Panc1 (cell line): ENCODE measurements around the gene MYH10. TPM values are rescaled to one million over a fixed set of nuclear protein-coding genes. Genes with fewer than 3 reads are reported as not detected.

Experiments used
- ATAC-seq: fragments of 200-7000 bp; cut with Tn5 transposase; 2 replicates; pipeline ENCODE4 v1.9.1; 2020; ENCODE audit warnings: mild to moderate bottlenecking, moderate library complexity
- BruUV-seq: library from RNA; stranded (reverse); fragments of 400-500 nt; replicated peaks from 2 replicates; lab custom pipeline; 2021; lab: Mats Ljungman, UMichigan
- CTCF ChIA-PET: fragments of 300-600 bp; sonication (Branson Sonifier 250); formaldehyde crosslinking; loops from one replicate; lab custom pipeline; 2022; ENCODE audit warnings: antibody characterized with exemption; lab: Charles Lee
- POLR2A ChIA-PET: fragments of 300-600 bp; sonication (Branson Sonifier 250); formaldehyde crosslinking; loops from one replicate; lab custom pipeline; 2022; ENCODE audit warnings: antibody characterized with exemption; lab: Charles Lee
- DNase-seq: peaks from one replicate; pipeline ENCODE4 v3.0.0-alpha.2; 2010; ENCODE audit warnings: low read depth, low spot score
- H3K27ac ChIP-seq: 2 replicates; pipeline ENCODE4 v1.5.1; 2011; ENCODE audit warnings: mild to moderate bottlenecking, low read length, inconsistent platforms
- H3K27me3 ChIP-seq: fragments of 200-500 bp; sonication (Bioruptor generic); 2 replicates; pipeline ENCODE4 v1.6.0; 2014; ENCODE audit warnings: low read length, inconsistent platforms; ENCODE audit not compliant: control insufficient read depth, insufficient read depth
- H3K36me3 ChIP-seq: fragments of 200-500 bp; sonication (Bioruptor generic); 2 replicates; pipeline ENCODE4 v1.5.1; 2014; ENCODE audit warnings: inconsistent platforms, mild to moderate bottlenecking, low read length, moderate library complexity; ENCODE audit not compliant: control insufficient read depth, insufficient read depth
- H3K4me1 ChIP-seq: 2 replicates; pipeline ENCODE4 v1.5.1; 2011; ENCODE audit warnings: inconsistent platforms, mild to moderate bottlenecking, low read length, moderate library complexity; ENCODE audit not compliant: control insufficient read depth, insufficient read depth
- H3K4me3 ChIP-seq, 2 experiments: 2 replicates each; pipeline ENCODE4 v1.5.1; 2011 to 2012; ENCODE audit warnings: low read depth in 2 of 2, low read length in 2 of 2, mild to moderate bottlenecking in 2 of 2, inconsistent platforms in 1 of 2, moderate library complexity in 1 of 2
- H3K9me3 ChIP-seq: fragments of 200-500 bp; sonication (Bioruptor generic); 2 replicates; pipeline ENCODE4 v1.5.1; 2014; ENCODE audit warnings: low read depth, mild to moderate bottlenecking, inconsistent platforms, low read length, moderate library complexity; ENCODE audit not compliant: control insufficient read depth, insufficient read depth
- POLR2AphosphoS5 ChIP-seq: IDR thresholded peaks from 2 replicates; pipeline ENCODE4 v1.6.1; 2012; ENCODE audit warnings: mild to moderate bottlenecking, low read depth, low read length, moderate library complexity
- SIN3A ChIP-seq: IDR thresholded peaks from 2 replicates; pipeline ENCODE4 v1.6.1; 2012; ENCODE audit warnings: low read depth, mild to moderate bottlenecking, low read length, moderate library complexity, borderline replicate concordance; ENCODE audit not compliant: insufficient read depth
- TCF7L2 ChIP-seq: IDR thresholded peaks from 2 replicates; pipeline ENCODE4 v1.6.1; 2011; ENCODE audit warnings: mild to moderate bottlenecking, low read depth, low read length, inconsistent platforms
- in situ Hi-C: cut with HindIII; loops from 2 replicates; pipeline ENCODE4 v1.10.0; 2016; ENCODE audit warnings: low sequenced_read_pairs, low pct_unique_long_range_greater_than_20kb
- intact Hi-C: fragments of 100-400 bp; cut with micrococcal nuclease; formaldehyde crosslinking; loops from one replicate; pipeline ENCODE4 v1.10.0; 2022; ENCODE audit not compliant: unreplicated experiment
- total RNA-seq: library from RNA; stranded (reverse); gene quantifications from one replicate; pipeline ENCODE4 v1.2.1, GENCODE V29; 2021; ENCODE audit not compliant: unreplicated experiment
- TF ChIP-seq, protein P1 (sequence below): fragments of 450-650 bp; IDR thresholded peaks from 2 replicates; pipeline ENCODE4 v1.5.1; 2017; ENCODE audit warnings: mild to moderate bottlenecking
- TF ChIP-seq, protein P2 (sequence below), 2 experiments: IDR thresholded peaks; 2 replicates each; pipeline ENCODE4 v1.6.1; 2011 to 2012; ENCODE audit warnings: low read depth in 2 of 2, control low read depth in 1 of 2, low read length in 1 of 2, mild to moderate bottlenecking in 1 of 2, moderate library complexity in 1 of 2; ENCODE audit not compliant: insufficient read depth in 1 of 2

Gene MYH10
- total RNA-seq, 1 experiment from 2014 or later, result 36.5 TPM

DNA sequence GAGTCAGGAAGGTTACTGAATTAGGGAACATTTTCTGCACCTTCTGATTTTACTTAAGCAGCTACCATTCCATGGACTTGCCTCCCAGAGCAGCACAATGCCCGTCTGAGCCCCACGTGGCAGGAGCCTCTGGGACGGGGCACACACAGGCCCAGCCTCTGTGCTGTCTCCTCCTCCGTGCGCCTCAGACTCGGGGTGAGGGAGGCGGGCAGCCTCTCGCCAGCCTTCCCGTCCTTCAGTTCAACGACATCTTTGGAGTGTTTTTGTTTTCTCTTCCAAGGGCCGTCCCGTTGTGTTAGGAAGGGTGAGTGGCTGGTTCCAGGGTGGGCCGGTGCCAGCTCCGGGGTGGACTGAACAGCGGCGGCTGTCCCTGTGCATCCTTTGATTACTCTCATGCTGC, 163.0 kb downstream of the MYH10 start:
- H3K36me3 ChIP-seq, result peaks cover 3% of the 10 kb centered on the region
- CTCF ChIA-PET, result no interaction called here

DNA sequence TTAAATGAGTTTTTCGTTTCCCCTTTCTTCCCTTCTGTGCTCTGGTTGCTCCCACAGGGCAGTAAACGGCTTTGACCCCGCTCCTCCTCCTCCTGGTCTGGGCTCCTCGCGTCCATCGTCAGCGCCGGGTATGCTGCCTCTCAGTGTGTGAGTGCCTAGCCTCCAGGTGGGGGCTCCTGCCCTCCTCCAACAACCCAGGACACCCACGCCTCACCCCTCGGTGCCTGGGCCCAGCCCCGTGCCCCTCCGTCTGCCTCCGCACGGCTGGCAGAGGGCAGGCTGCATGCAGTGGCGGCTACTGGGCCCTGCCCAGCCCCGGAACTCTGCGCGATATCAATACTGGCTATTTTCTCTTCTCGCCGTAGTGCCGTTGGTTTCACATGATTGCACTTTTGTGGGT, 163.7 kb downstream of the MYH10 start:
- ChIA-PET POLR2A (no interaction called here), CTCF (no interaction called here)
- intact Hi-C loops (no loop called here), in situ Hi-C loops (no loop called here)
- Histone ChIP-seq H3K27ac (no peak overlapping the region), H3K27me3 (no peaks in the 10 kb centered on the region), H3K4me3 (no peak overlapping the region), H3K9me3 (no peaks in the 10 kb centered on the region), H3K4me1 (no peaks in the 10 kb centered on the region), H3K36me3 (peaks cover 3% of the 10 kb centered on the region)
- DNase-seq (no peak), ATAC-seq (no peak)
- TF ChIP-seq POLR2AphosphoS5 (no peak), SIN3A (no peak)
- no TSS peak for BruUV-seq

More for the DNA sequence above, 163.0 kb downstream of the MYH10 start:
- ATAC-seq, result no peak
- intact Hi-C loops, result no loop called here
- POLR2A ChIA-PET, result no interaction called here
- BruUV-seq, result no TSS peak
- no peak overlapping the region for H3K4me3 ChIP-seq
- no peaks in the 10 kb centered on the region for H3K27me3 ChIP-seq
- DNase-seq, result no peak
- H3K4me1 ChIP-seq, result no peaks in the 10 kb centered on the region
- no peak overlapping the region for H3K27ac ChIP-seq
- in situ Hi-C loops, result no loop called here
- no peak for TF ChIP-seq SIN3A
- TF ChIP-seq TCF7L2, result no peak
- TF ChIP-seq POLR2AphosphoS5, result no peak
- TF ChIP-seq, protein P1, sequence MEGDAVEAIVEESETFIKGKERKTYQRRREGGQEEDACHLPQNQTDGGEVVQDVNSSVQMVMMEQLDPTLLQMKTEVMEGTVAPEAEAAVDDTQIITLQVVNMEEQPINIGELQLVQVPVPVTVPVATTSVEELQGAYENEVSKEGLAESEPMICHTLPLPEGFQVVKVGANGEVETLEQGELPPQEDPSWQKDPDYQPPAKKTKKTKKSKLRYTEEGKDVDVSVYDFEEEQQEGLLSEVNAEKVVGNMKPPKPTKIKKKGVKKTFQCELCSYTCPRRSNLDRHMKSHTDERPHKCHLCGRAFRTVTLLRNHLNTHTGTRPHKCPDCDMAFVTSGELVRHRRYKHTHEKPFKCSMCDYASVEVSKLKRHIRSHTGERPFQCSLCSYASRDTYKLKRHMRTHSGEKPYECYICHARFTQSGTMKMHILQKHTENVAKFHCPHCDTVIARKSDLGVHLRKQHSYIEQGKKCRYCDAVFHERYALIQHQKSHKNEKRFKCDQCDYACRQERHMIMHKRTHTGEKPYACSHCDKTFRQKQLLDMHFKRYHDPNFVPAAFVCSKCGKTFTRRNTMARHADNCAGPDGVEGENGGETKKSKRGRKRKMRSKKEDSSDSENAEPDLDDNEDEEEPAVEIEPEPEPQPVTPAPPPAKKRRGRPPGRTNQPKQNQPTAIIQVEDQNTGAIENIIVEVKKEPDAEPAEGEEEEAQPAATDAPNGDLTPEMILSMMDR, result no peak
- TF ChIP-seq, protein P2, sequence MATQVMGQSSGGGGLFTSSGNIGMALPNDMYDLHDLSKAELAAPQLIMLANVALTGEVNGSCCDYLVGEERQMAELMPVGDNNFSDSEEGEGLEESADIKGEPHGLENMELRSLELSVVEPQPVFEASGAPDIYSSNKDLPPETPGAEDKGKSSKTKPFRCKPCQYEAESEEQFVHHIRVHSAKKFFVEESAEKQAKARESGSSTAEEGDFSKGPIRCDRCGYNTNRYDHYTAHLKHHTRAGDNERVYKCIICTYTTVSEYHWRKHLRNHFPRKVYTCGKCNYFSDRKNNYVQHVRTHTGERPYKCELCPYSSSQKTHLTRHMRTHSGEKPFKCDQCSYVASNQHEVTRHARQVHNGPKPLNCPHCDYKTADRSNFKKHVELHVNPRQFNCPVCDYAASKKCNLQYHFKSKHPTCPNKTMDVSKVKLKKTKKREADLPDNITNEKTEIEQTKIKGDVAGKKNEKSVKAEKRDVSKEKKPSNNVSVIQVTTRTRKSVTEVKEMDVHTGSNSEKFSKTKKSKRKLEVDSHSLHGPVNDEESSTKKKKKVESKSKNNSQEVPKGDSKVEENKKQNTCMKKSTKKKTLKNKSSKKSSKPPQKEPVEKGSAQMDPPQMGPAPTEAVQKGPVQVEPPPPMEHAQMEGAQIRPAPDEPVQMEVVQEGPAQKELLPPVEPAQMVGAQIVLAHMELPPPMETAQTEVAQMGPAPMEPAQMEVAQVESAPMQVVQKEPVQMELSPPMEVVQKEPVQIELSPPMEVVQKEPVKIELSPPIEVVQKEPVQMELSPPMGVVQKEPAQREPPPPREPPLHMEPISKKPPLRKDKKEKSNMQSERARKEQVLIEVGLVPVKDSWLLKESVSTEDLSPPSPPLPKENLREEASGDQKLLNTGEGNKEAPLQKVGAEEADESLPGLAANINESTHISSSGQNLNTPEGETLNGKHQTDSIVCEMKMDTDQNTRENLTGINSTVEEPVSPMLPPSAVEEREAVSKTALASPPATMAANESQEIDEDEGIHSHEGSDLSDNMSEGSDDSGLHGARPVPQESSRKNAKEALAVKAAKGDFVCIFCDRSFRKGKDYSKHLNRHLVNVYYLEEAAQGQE (IDR thresholded peaks at IDR 0.05; ENCODE audit: insufficient read depth in 1 of 2, low read depth in 2 of 2, low read length in 1 of 2), result no peak
- H3K9me3 ChIP-seq, result no peaks in the 10 kb centered on the region

DNA sequence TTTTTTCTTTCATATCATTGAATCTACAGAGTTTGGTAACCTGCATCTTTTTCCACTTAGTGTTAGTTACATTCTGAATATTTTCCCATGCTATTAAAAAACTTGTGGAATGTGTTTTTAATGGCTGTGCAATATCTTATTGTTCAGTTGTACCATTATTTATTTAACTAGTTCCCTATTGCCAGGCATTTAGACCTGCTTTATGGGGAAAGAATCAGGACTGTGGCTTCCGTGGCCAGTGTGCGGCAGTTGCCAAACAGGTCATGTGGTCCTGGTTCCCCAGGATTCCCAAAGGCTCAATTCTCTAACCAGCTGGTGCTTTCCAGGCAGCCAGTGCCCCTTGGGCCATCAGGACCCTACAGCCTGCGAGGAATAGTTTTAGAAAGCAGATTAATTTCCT, 164.1 kb downstream of the MYH10 start:
- ATAC-seq (no peak), DNase-seq (no peak)
- no peak for TF ChIP-seq TCF7L2
- no peak for TF ChIP-seq SIN3A
- TF ChIP-seq POLR2AphosphoS5, result no peak
- TF ChIP-seq, protein P1, result no peak
- TF ChIP-seq, protein P2 (IDR thresholded peaks at IDR 0.05; ENCODE audit: insufficient read depth in 1 of 2, low read depth in 2 of 2, low read length in 1 of 2), result no peak
- H3K9me3 ChIP-seq, result no peaks in the 10 kb centered on the region
- H3K4me3 ChIP-seq, result no peak overlapping the region
- H3K27me3 ChIP-seq, result no peaks in the 10 kb centered on the region
- H3K4me1 ChIP-seq, result no peaks in the 10 kb centered on the region
- intact Hi-C loops (no loop called here), in situ Hi-C loops (no loop called here)
- H3K36me3 ChIP-seq, result peaks cover 3% of the 10 kb centered on the region
- no TSS peak for BruUV-seq
- ChIA-PET POLR2A (no interaction called here), CTCF (no interaction called here)
- H3K27ac ChIP-seq, result no peak overlapping the region
